H1 (cell line): Measurements from ENCODE around the gene ZNG1F. TPM values are rescaled to one million over a fixed set of nuclear protein-coding genes. Genes with fewer than 3 reads are reported as not detected.
"Not testable (repeated sequence)": the region's sequence is repeated elsewhere in the genome, so short reads cannot be mapped to it uniquely, and the experiment has no call there.

Source experiments
- CTCF ChIA-PET: fragments of 300-600 bp; sonication (Branson Sonifier 250); formaldehyde crosslinking; loops from one replicate; lab custom pipeline; 2021; ENCODE audit not compliant: partially characterized antibody; lab: Charles Lee
- POLR2A ChIA-PET: fragments of 300-600 bp; sonication (Branson Sonifier 250); formaldehyde crosslinking; loops from one replicate; lab custom pipeline; 2021; ENCODE audit warnings: inconsistent platforms; ENCODE audit not compliant: partially characterized antibody; lab: Charles Lee
- DNase-seq, 2 experiments: peaks; one replicate each; pipeline versions ENCODE4 v3.0.0 to v3.0.0-alpha.2; 2010 to 2022; ENCODE audit warnings: low spot score in 2 of 2, low read depth in 1 of 2, mixed read lengths in 1 of 2
- FAIRE-seq: peaks from 2 replicates; lab custom pipeline; 2011; peaks lifted over from hg19 to GRCh38; lab: Jason Lieb, UNC
- H2AFZ ChIP-seq: 2 replicates; pipeline ENCODE4 v1.8.1; 2012; ENCODE audit warnings: low read length, inconsistent platforms
- H2AK5ac ChIP-seq: 2 replicates; pipeline ENCODE4 v1.6.1; 2013; ENCODE audit warnings: low read depth, low read length
- H2BK120ac ChIP-seq: replicated peaks from 2 replicates; pipeline ENCODE3; 2013; ENCODE audit warnings: low read depth, low read length, inconsistent platforms
- H2BK12ac ChIP-seq: 2 replicates; pipeline ENCODE4 v1.6.1; 2013; ENCODE audit warnings: low read depth, low read length
- H2BK15ac ChIP-seq: 2 replicates; pipeline ENCODE4 v1.6.1; 2013; ENCODE audit warnings: low read length
- H2BK20ac ChIP-seq: 2 replicates; pipeline ENCODE4 v1.6.1; 2013; ENCODE audit warnings: low read length
- H2BK5ac ChIP-seq: 2 replicates; pipeline ENCODE4 v1.6.1; 2013; ENCODE audit warnings: low read depth, low read length
- H3K14ac ChIP-seq: 2 replicates; pipeline ENCODE4 v1.6.1; 2013; ENCODE audit warnings: inconsistent platforms; ENCODE audit not compliant: insufficient read length
- H3K18ac ChIP-seq: 2 replicates; pipeline ENCODE4 v1.6.1; 2013; ENCODE audit warnings: low read length; ENCODE audit errors: extremely low read depth
- H3K23ac ChIP-seq: 2 replicates; pipeline ENCODE4 v1.6.1; 2013; ENCODE audit warnings: inconsistent platforms; ENCODE audit not compliant: insufficient read length
- H3K23me2 ChIP-seq: 2 replicates; pipeline ENCODE4 v1.6.1; 2013; ENCODE audit warnings: low read depth, low read length
- H3K27ac ChIP-seq: 2 replicates; pipeline ENCODE4 v1.6.1; 2011; ENCODE audit warnings: low read depth, low read length, inconsistent platforms
- H3K27me3 ChIP-seq, 4 experiments: replicated peaks in 1 of 4; 1 replicate in 1 of 4; 2 replicates in 3 of 4; pipeline versions ENCODE4 v1.6.1 to v1.8.1; 2011 to 2013; ENCODE audit warnings: low read length in 3 of 4, mild to moderate bottlenecking in 3 of 4, inconsistent platforms in 2 of 4, mixed read lengths in 2 of 4, moderate library complexity in 1 of 4; ENCODE audit not compliant: control insufficient read depth in 3 of 4, insufficient read depth in 3 of 4; ENCODE audit errors: extremely low read depth in 1 of 4
- H3K36me3 ChIP-seq, 4 experiments: 2 replicates each; pipeline versions ENCODE4 v1.6.1 to v1.8.1; 2011 to 2013; ENCODE audit warnings: mild to moderate bottlenecking in 4 of 4, low read length in 3 of 4, moderate library complexity in 2 of 4, control low read depth in 1 of 4, inconsistent platforms in 1 of 4; ENCODE audit not compliant: insufficient read depth in 4 of 4, control insufficient read depth in 2 of 4
- H3K4ac ChIP-seq: replicated peaks from 2 replicates; pipeline ENCODE3; 2013; ENCODE audit warnings: low read length, low read depth, mixed read lengths, inconsistent platforms; ENCODE audit not compliant: insufficient read length
- H3K4me1 ChIP-seq, 4 experiments: replicated peaks in 1 of 4; 1 replicate in 1 of 4; 2 replicates in 3 of 4; pipeline versions ENCODE4 v1.6.1 to v1.8.1; 2011 to 2013; ENCODE audit warnings: low read length in 3 of 4, inconsistent platforms in 2 of 4, mixed read lengths in 1 of 4; ENCODE audit not compliant: insufficient read depth in 4 of 4, control insufficient read depth in 3 of 4
- H3K4me2 ChIP-seq, 2 experiments: 2 replicates each; pipeline versions ENCODE4 v1.6.1 to v1.8.1; 2011 to 2013; ENCODE audit warnings: low read depth in 2 of 2, low read length in 2 of 2, control low read depth in 1 of 2, inconsistent platforms in 1 of 2, mild to moderate bottlenecking in 1 of 2; ENCODE audit not compliant: insufficient read depth in 1 of 2
- H3K4me3 ChIP-seq, 4 experiments: fragments of 200-600, 300-600 bp in 1 of 4; sonication (generic), shearing (Covaris generic), sonication (Bioruptor Twin) in 1 of 4; 2 replicates each; pipeline versions ENCODE4 v1.5.1 to v1.8.1; 2011 to 2016; ENCODE audit warnings: low read length in 4 of 4, low read depth in 3 of 4, control low read depth in 2 of 4, inconsistent platforms in 2 of 4, mild to moderate bottlenecking in 2 of 4, mixed read lengths in 1 of 4, moderate library complexity in 1 of 4; ENCODE audit not compliant: insufficient read depth in 2 of 4; ENCODE audit errors: extremely low read depth in 1 of 4
- H3K56ac ChIP-seq: replicated peaks from 2 replicates; pipeline ENCODE3; 2013; ENCODE audit warnings: low read depth, mild to moderate bottlenecking, mixed read lengths, low read length, inconsistent platforms; ENCODE audit not compliant: insufficient read length
- H3K79me1 ChIP-seq: 2 replicates; pipeline ENCODE4 v1.6.1; 2013; ENCODE audit warnings: low read depth, low read length, control low read depth
- H3K79me2 ChIP-seq, 2 experiments: 2 replicates each; pipeline versions ENCODE4 v1.6.1 to v1.8.1; 2012 to 2013; ENCODE audit warnings: low read length in 2 of 2, mild to moderate bottlenecking in 2 of 2, inconsistent platforms in 1 of 2; ENCODE audit not compliant: insufficient read depth in 2 of 2, control insufficient read depth in 1 of 2
- H3K9ac ChIP-seq, 4 experiments: replicated peaks in 1 of 4; 1 replicate in 1 of 4; 2 replicates in 3 of 4; pipeline versions ENCODE4 v1.6.1 to v1.8.1; 2011 to 2013; ENCODE audit warnings: low read depth in 3 of 4, low read length in 3 of 4, control low read depth in 2 of 4, mild to moderate bottlenecking in 2 of 4, moderate library complexity in 2 of 4, inconsistent platforms in 1 of 4; ENCODE audit errors: extremely low read depth in 1 of 4
- H3K9me3 ChIP-seq, 2 experiments: 2 replicates each; pipeline versions ENCODE4 v1.6.1 to v1.8.1; 2012 to 2013; ENCODE audit warnings: mild to moderate bottlenecking in 2 of 2, moderate library complexity in 2 of 2, control low read depth in 1 of 2, inconsistent platforms in 1 of 2, low read depth in 1 of 2, low read length in 1 of 2, mixed read lengths in 1 of 2; ENCODE audit not compliant: insufficient read depth in 2 of 2
- H4K20me1 ChIP-seq, 2 experiments: replicated peaks in 1 of 2; 2 replicates each; pipeline versions ENCODE3 to v1.8.1; 2011 to 2013; ENCODE audit warnings: inconsistent platforms in 2 of 2, low read length in 2 of 2, mild to moderate bottlenecking in 1 of 2; ENCODE audit not compliant: insufficient read depth in 2 of 2, control insufficient read depth in 1 of 2
- H4K5ac ChIP-seq: 2 replicates; pipeline ENCODE4 v1.6.1; 2013; ENCODE audit warnings: low read length, low read depth, mixed read lengths, inconsistent platforms; ENCODE audit not compliant: insufficient read length
- H4K8ac ChIP-seq: 2 replicates; pipeline ENCODE4 v1.8.0; 2013; ENCODE audit warnings: mild to moderate bottlenecking, moderate library complexity, low read length, inconsistent platforms; ENCODE audit not compliant: insufficient read depth; ENCODE audit errors: extremely low read depth
- H4K91ac ChIP-seq: replicated peaks from 2 replicates; pipeline ENCODE3; 2013; ENCODE audit warnings: low read length, mixed read lengths, inconsistent platforms; ENCODE audit not compliant: insufficient read length
- CTCF ChIP-seq, 3 experiments: IDR thresholded peaks; 1 replicate in 2 of 3; 2 replicates in 1 of 3; pipeline versions ENCODE4 v1.5.1 to v1.6.1; 2011; ENCODE audit warnings: low read length in 3 of 3, mild to moderate bottlenecking in 3 of 3, inconsistent platforms in 2 of 3, low read depth in 1 of 3, moderate library complexity in 1 of 3; ENCODE audit not compliant: insufficient read depth in 1 of 3; ENCODE audit errors: control extremely low read depth in 1 of 3
- RAD21 ChIP-seq, 2 experiments: IDR thresholded peaks in 1 of 2; conservative IDR thresholded peaks in 1 of 2; 2 replicates each; pipeline ENCODE4 v1.6.1; 2011; ENCODE audit warnings: low read depth in 2 of 2, low read length in 2 of 2, improper control_type of control experiment in 1 of 2, inconsistent platforms in 1 of 2, mild to moderate bottlenecking in 1 of 2, moderate library complexity in 1 of 2
- WGBS, 2 experiments: shearing (Covaris generic) in 1 of 2; methylation state at CpG; one replicate each; pipeline versions ENCODE4 v1.1.6 to v1.1.7; 2013 to 2015; ENCODE audit warnings: low lambda C conversion rate in 2 of 2, mixed read lengths in 2 of 2, inconsistent platforms in 1 of 2, low coverage in 1 of 2, missing lambda C conversion rate in 1 of 2; ENCODE audit not compliant: insufficient replicate concordance in 2 of 2, insufficient coverage in 1 of 2, insufficient read length in 1 of 2; ENCODE audit errors: extremely low coverage in 1 of 2, missing lambda C conversion rate in 1 of 2; 5-methylcytosine and 5-hydroxymethylcytosine counted together
- polyA plus RNA-seq, 7 experiments: library from polyadenylated mRNA; depleted of rRNA in 3 of 7; stranded (reverse) in 5 of 7; unstranded in 2 of 7; fragments of >200 nt in 5 of 7; fragments of 200-250 nt in 2 of 7; gene quantifications; 1 replicate in 5 of 7; 2 replicates in 1 of 7; 4 replicates in 1 of 7; pipeline versions ENCODE4 v1.2.1 to v1.2.3, GENCODE V29; 2011 to 2013; ENCODE audit warnings: missing spikeins in 2 of 7, mixed read lengths in 2 of 7
- total RNA-seq: library from RNA; stranded (reverse); fragmentation: NEBNext Ultra II Directional; extraction: Animal tissue kit (Norgen Biotek cat#: 25700); gene quantifications from 2 replicates; pipeline ENCODE4 v1.2.1, GENCODE V29; 2021

The ZNG1F gene
- total and polyA plus RNA-seq, 2 of the 8 experiments (the other 6 are each of a cell fraction or from before 2014, with no cell fraction given), result 4.3 to 4.8 TPM

- H3K23me2 ChIP-seq, H3K56ac ChIP-seq, H3K79me1 ChIP-seq, H2BK15ac ChIP-seq, H3K4ac ChIP-seq, H3K79me2 ChIP-seq, DNase-seq, H3K23ac ChIP-seq, POLR2A ChIA-PET, H3K18ac ChIP-seq, H2BK20ac ChIP-seq, H2BK5ac ChIP-seq, H3K4me3 ChIP-seq, H3K4me1 ChIP-seq, H2BK120ac ChIP-seq, H2AFZ ChIP-seq, H3K9me3 ChIP-seq, H3K27me3 ChIP-seq, H2BK12ac ChIP-seq, FAIRE-seq, H3K4me2 ChIP-seq, H3K14ac ChIP-seq, H4K8ac ChIP-seq, H2AK5ac ChIP-seq, CTCF ChIA-PET, H3K9ac ChIP-seq, H3K36me3 ChIP-seq, H3K27ac ChIP-seq, H4K91ac ChIP-seq, H4K20me1 ChIP-seq, H4K5ac ChIP-seq: not testable (repeated sequence)
- 52% methylated on average over 7 of the region's 10 CpGs; no CpG with 5 or more reads in 1 of the 2 experiments for WGBS, 2 experiments
- TF ChIP-seq RAD21 (IDR thresholded peaks at IDR 0.05 in 1 of 2, conservative IDR thresholded peaks at IDR 0.05 in 1 of 2; ENCODE audit: low read depth in 2 of 2, low read length in 2 of 2) (peak; percentile 34 to 41; a peak in 3 of 4 replicates), CTCF (IDR thresholded peaks at IDR 0.05; ENCODE audit: control extremely low read depth in 1 of 3, insufficient read depth in 1 of 3, low read depth in 1 of 3, low read length in 3 of 3) (peak in 2 of 3 experiments; percentile 23 to 39; a peak in 2 of 4 replicates)
Measured at GRCh38 chr9:41110913-41111312, 78.2 kb downstream of the ZNG1F start.
